Renal cortex interstitium (tissue), 15 donors: Measurements from ENCODE around the gene ZNF70. TPM values are rescaled to one million over a fixed set of nuclear protein-coding genes. Genes with fewer than 3 reads are reported as not detected.
A peak's percentile ranks its signal among the peaks of the same experiment; 100 is the strongest.

Experiments
- DNase-seq, 11 donors: peaks; one replicate each; pipeline ENCODE4 v3.0.0-alpha.2; 2013; ENCODE audit warnings: low read depth in 9 of 11, low spot score in 4 of 11; ENCODE audit errors: extremely low read depth in 1 of 11
- long read RNA-seq, 16 experiments: transcript quantifications; one replicate each; lab custom pipeline, GENCODE V29; 2026
- polyA plus RNA-seq, 3 donors: library from polyadenylated mRNA; unstranded; fragments of 120-200 nt; gene quantifications; one replicate each; pipeline ENCODE4 v1.2.1, GENCODE V29; 2013; ENCODE audit not compliant: insufficient read length in 3 of 3

The ZNF70 gene
- polyA plus RNA-seq: 1 to 10 TPM; 5.9 to 7.6 (median 5.9) TPM
- long read RNA-seq, donor 1: 0 reads
- long read RNA-seq, donor 2, full-length matches to known transcripts: 2 of 2 reads
- long read RNA-seq, donor 2, partial matches to known transcripts: 0 of 2 reads
- long read RNA-seq, donor 2, other reads (novel, unspliced or antisense): 0 of 2 reads
- long read RNA-seq, donor 3: 0 reads
- long read RNA-seq, donor 4, full-length matches to known transcripts: 3 of 3 reads
- long read RNA-seq, donor 4, partial matches to known transcripts: 0 of 3 reads
- long read RNA-seq, donor 4, other reads (novel, unspliced or antisense): 0 of 3 reads
- long read RNA-seq, donor 5, partial matches to known transcripts: 9 of 9 reads
- long read RNA-seq, donor 5, other reads (novel, unspliced or antisense): 0 of 9 reads
- long read RNA-seq, donor 6, full-length matches to known transcripts: 3 of 8 reads
- long read RNA-seq, donor 6, partial matches to known transcripts: 5 of 8 reads
- long read RNA-seq, donor 6, other reads (novel, unspliced or antisense): 0 of 8 reads
- long read RNA-seq, donor 7: 0 reads
- long read RNA-seq, donor 8, full-length matches to known transcripts: 3 of 299 reads
- long read RNA-seq, donor 8, partial matches to known transcripts: 158 of 299 reads
- long read RNA-seq, donor 8, other reads (novel, unspliced or antisense): 138 of 299 reads
- long read RNA-seq, donor 9, full-length matches to known transcripts: 1 of 1 reads
- long read RNA-seq, donor 9, partial matches to known transcripts: 0 of 1 reads
- long read RNA-seq, donor 9, other reads (novel, unspliced or antisense): 0 of 1 reads
- long read RNA-seq, donor 10: 0 reads
- long read RNA-seq, donor 11: 0 reads
- long read RNA-seq, donor 12: 0 reads
- long read RNA-seq, donor 13, full-length matches to known transcripts: 2 of 2 reads
- long read RNA-seq, donor 13, partial matches to known transcripts: 0 of 2 reads
- long read RNA-seq, donor 13, other reads (novel, unspliced or antisense): 0 of 2 reads
- long read RNA-seq, donor 14, full-length matches to known transcripts: 2 of 251 reads
- long read RNA-seq, donor 14, partial matches to known transcripts: 192 of 251 reads
- long read RNA-seq, donor 14, other reads (novel, unspliced or antisense): 57 of 251 reads
- long read RNA-seq, donor 15: 0 reads
- long read RNA-seq, donor 16, full-length matches to known transcripts: 3 of 29 reads
- long read RNA-seq, donor 16, partial matches to known transcripts: 14 of 29 reads
- long read RNA-seq, donor 16, other reads (novel, unspliced or antisense): 12 of 29 reads

DNA sequence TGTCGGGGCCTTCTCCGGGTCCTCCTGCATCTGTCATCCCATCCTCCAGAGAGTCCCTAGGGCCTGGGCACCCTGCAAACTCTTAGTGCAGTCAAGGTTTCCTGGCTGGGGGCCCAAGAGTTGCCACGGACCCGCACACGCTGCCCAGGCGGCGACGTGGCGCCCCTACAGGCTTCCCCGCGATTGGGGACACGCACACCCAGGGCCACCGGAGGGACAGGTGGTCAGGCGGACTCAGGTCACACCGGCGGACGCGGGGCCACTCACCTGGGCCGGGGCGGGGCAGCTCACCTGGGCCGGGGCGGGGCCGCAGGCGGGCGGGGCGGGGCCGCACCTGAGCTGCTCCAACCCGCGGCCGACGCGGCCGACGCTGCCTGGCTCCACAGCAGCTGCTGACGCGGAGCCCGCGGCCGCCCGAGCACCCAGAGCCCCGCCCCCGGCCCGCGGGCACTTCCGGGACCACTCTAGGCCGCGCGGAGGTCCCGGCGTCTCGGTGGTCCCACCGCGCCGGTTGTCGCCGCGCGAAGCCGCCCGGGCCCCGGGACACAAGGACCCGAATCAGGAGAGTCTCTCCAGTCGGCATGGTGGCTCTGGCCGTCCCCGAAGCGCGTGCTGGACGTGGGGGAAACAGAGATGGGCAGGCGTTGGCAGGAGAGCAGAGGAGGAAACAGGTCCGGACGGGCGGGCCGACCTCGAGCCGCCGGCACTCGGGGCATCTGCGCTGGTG lies at the start of gene ZNF70:
TSS of gene ZNF70 (minus strand) at position 399 of the 727 bp plus-strand sequence. CDS start 5,972 bp downstream, outside the sequence.
- DNase-seq: peak in 7 of 11 donors; percentile 61 to 84 (median 82)

DNA sequence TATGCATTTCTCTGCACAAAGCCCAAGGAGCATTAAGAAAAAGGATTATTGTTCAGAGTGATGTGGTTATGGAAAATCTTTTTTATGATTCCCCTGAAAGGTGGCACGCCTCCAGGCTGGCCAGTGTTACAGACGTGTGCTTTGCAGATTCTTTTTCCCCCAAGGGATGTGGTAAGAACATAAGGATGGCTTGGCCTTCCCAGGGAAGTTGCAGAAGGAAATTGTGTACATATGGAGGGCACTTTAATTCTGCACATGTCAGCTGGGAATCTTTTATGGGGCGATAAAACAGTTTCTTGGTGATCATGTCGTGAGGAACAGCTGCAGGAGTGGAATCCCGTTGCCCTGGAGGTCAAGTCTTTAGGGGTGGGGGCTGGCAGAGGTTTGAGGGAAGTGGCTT lies 45.5 kb upstream of the ZNF70 start:
- no peak for DNase-seq

DNA sequence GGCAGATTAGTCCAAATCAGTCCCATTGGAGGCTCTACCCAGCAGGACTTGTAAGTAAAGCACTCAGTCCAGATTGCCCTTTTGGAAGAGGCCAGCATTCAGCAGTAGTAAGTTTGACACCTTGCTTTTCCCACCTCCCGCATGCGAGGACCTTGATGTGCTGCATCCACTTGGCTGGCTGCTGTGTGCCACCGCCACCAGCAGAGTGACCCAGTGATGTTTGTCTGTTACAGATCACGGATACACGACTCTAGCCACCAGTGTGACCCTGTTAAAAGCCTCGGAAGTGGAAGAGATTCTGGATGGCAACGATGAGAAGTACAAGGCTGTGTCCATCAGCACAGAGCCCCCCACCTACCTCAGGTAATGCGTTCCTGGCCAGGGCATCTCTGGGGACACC lies 42.4 kb upstream of the ZNF70 start:
- DNase-seq: no peak

DNA sequence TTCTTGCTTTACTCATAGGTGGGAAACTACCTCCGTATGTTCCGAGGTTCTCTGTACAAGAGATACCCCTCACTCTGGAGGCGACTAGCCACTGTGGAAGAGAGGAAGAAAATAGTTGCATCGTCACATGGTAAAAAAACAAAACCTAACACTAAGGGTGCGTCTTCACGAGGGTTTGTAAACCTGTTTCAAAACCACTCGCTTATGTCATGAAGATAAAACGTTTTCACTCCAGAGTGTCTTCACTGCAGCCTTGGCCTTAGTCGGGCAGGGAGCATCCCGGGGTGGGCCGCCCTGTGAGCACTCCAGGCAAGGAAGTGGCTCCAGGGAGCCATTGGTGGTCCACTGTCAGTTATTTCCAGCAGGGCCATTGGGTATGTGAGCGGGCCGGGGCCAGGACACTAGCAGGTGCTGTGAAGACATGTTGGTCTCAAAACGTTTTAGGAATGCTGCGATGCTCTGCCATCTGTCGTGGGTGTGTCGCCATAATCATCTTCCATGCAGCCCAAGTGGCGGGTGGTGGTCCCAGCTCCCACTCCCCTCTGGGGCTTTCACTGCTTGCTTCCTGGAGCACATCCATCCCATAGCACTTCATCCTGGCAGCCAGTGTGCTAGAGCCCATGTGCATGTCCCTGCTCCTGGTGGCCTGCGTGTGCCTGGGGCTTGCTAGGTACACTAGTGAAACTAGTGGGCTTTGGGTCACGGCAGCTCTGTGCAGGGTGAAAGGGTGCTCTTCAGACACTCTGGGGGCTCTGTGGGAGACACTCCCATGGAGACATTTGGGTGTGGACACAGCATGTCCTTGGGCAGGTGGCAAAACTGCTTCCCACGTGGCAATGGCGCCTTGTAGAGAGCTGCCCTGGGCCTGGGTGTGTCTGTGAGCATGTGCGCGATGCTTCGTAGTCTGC lies 41.1 kb upstream of the ZNF70 start:
- no peak for DNase-seq

DNA sequence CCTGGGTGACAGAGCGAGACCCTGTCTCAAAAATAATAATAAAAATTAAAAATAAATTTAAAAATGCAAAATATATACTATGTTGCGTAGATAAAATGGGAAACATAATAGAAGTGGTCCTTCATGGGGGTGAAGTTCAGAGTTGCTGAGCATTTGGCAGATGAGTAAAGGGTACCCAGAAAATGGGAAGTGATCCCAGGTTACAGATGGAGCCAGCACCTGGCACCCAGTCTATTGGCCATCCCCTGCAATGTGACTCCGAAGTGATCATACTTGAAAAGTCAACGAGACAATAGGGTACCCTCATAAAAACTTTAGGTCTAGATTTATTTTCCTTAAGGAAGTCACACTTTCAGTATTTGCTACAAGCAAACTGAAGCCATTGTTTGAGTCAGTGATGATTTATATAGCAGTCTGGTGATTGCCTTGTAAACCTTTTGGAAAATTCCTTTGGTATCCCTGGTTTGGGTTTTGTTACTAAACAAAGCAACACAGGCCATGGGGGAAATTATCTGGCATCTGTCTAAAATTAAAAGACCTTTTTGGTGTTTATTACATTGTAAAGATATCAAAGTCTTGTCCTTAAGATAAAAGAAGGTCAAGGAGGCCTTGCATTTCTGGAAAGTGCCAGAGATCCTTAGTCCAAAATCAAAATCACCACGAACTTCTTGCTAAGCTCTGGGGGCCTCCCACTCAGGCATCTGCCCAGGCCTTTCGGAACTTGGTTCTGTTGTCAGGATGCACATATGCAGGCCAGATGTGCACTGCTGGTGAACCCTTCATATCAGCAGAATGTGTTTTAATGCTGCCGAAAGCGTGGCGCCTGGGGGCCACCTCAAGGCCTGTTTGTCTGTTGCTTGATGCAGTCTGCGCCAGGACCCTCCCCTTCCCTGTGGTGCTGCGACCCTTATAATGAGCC lies 40.2 kb upstream of the ZNF70 start:
- DNase-seq: no peak

DNA sequence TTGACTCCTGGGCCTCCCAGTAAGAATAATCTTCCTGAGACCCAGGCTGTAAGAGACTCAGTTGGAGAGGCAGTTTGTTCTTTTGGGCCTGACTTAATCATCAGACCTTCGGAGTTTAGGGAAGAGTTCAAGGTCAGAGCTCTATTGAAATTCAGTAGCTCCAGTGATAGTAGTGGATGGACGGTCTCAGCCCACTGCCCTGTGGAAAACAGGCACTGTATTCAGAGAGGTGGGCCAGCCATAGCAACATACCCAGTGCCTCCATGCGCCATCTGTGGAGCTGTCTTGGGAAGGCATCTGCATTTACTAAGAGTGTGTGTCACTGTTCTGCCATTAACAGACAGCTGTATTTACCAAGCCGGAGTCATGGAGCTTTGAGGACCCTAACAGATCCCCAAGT lies 38.7 kb upstream of the ZNF70 start:
- no peak for DNase-seq

DNA sequence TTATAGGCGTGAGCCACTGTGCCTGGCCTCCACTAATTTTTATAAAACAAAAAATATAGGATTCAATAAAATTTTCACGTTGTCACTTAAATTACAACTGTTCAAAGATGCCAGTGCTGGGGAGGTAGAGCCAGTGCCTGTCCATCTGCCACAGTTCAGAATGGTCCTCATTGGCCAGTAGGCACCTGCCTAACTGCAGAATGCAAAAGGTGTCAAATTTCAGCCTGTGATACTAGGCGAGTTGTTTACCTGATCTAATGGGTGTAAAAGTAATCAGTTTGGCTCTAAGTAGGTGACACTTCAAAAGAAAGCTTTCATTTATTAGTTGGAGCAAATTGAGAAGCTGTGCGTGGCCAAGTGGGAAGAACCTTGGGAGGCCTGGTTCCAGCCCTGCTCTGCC lies 38.2 kb upstream of the ZNF70 start:
- DNase-seq: no peak

DNA sequence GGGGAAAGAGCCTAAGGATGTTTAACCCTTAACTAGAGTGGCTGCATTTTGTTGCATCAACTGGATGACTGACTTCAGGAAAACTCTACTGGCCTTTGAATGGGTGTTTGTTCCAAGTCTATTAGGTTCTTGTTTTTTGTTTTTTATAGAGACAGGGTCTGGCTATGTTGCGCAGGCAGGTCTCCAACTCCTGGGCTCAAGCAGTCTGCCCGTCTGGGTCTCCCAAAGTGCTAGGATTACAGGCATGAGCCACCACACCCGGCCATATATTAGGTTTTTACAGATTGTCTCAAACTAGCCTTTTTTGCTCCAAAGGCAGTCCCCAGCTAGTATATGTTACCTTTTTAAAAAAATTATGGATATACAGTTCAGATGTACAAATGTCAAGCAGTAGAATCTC lies 37.0 kb upstream of the ZNF70 start:
- DNase-seq: no peak

DNA sequence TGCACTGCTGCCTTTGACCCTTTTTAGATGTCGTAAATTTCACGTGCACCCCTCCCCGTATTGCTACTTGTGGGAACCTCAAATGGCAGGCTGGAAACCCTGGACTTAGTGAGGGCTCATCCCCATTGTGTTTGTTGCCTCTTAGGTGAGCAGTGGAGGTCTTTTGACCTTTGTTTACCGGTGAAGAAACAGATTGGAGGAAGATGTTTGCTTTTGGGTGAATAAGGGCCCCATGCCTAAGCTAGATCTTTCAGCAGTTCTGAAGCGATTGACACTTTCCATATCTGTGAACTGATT lies 36.6 kb upstream of the ZNF70 start:
- DNase-seq: no peak

DNA sequence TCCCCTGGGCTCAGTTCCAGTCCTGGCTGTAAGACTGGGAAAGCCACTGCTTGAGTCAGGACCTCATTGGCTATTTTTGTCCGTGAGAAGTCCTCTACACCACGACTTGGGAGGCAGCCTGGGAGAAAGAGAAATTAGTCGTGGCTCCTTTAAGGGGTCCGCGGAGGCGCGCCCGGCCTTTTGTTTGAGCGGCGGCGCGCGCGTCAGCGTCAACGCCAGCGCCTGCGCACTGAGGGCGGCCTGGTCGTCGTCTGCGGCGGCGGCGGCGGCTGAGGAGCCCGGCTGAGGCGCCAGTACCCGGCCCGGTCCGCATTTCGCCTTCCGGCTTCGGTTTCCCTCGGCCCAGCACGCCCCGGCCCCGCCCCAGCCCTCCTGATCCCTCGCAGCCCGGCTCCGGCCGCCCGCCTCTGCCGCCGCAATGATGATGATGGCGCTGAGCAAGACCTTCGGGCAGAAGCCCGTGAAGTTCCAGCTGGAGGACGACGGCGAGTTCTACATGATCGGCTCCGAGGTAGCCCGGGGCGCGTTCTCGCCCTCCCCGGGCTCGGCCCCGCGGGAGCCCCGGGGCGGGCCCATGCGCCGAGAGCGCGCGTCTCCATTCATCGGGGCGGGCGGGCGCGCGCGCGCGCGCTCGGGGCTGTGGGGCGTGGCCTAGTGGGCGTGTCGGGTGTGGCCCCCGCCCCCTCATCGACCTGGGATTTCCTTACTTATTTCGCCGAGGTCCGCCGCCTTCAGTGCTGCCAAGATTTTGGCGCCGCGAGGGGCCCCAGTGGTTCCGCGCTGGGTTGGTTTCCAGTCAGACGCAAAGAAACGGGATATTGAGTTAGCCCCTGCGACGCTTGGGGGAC lies 36.1 kb upstream of the ZNF70 start, which contains the start of gene SMARCB1:
TSS of gene SMARCB1 (plus strand) at position 215 of the 848 bp plus-strand sequence. CDS start at position 419, 204 bp downstream.
- peak; percentile 77 to 90 (median 84) for DNase-seq

DNA sequence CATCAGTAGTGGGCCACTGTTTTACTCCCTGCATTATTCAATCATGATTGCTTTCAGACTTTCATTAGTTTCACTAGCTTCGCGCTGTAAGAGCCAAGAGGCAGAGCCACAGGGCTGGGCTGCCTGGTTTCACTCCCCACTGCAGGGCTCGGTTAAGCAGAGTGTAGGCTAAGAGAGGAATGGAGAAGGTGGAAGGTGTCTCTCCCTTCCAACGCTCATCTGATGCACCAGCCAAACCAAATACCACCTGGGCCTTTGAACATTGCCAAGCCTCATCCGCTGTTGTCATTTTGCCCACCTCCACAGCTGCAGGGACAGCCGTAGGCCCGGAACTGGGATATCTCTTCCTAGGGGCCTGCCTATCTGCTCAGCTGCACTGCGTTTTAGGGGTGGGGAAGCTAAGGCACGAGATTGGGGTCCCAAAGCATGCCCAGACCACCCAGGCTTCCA lies 35.4 kb upstream of the ZNF70 start:
- no peak for DNase-seq

DNA sequence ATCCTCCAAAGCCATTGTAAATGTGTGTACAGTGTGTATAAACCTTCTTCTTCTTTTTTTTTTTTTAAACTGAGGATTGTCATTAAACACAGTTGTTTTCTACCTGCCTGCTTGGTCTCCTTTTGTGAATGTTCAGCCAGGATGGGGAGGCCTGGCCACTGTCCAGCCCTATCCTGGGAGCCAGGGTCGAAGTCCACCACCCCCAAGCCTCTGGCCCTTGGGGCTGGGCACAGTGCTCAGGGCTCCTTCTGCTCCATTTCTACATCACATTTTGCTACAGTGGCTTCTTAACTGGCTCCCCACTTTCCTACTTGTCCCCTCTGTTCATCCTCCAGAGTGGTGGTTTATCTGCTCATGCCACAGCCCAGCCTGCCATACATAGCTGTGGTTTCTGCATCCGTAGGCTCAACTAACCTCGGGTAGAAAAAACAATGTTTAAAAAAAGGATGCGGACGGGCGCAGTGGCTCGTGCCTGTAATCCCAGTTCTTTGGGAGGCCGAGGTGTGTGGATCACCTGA lies 33.4 kb upstream of the ZNF70 start:
- DNase-seq: no peak

DNA sequence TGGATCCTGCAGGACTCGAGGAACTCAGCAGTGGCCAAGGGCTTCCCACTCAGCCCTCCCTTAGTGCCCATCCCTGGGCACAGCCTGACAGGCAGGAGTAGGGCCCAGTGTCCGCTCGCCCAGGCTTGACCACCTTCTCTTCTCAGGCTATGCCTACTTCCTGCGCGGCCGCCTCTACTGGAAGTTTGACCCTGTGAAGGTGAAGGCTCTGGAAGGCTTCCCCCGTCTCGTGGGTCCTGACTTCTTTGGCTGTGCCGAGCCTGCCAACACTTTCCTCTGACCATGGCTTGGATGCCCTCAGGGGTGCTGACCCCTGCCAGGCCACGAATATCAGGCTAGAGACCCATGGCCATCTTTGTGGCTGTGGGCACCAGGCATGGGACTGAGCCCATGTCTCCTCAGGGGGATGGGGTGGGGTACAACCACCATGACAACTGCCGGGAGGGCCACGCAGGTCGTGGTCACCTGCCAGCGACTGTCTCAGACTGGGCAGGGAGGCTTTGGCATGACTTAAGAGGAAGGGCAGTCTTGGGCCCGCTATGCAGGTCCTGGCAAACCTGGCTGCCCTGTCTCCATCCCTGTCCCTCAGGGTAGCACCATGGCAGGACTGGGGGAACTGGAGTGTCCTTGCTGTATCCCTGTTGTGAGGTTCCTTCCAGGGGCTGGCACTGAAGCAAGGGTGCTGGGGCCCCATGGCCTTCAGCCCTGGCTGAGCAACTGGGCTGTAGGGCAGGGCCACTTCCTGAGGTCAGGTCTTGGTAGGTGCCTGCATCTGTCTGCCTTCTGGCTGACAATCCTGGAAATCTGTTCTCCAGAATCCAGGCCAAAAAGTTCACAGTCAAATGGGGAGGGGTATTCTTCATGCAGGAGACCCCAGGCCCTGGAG lies 32.6 kb upstream of the ZNF70 start:
- no peak for DNase-seq

DNA sequence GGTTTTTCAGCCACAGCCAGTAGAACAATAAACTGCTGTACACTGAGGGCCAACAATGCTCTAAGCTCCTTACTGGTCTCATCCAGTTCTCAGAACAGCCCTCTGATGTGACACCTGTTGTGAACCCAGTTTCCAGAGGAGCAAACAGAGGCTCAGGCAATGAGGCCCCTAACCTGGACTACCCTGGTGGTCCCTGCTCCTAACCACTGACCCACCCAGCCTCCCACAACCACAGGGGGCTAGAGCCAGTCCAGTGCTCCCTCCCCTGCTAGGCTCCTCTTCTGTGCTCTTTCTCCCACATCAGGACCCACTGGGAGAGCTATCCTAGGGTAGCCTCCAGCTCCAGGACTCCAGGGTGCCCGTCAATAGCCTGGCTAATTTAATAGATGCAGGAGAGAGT lies 31.8 kb upstream of the ZNF70 start:
- no peak for DNase-seq

DNA sequence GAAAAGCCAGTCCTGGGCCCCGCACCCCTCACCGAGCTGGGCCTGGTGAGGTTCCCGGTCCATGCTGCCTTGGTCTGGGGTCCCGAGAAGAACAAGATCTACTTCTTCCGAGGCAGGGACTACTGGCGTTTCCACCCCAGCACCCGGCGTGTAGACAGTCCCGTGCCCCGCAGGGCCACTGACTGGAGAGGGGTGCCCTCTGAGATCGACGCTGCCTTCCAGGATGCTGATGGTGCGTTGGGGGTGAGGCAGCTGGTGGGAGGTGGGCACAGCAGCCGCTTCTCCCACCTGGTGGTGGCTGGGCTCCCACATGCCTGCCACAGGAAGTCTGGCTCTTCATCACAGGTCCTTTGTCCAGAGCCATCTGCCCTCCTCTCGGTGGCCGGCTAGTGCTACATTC lies 31.3 kb upstream of the ZNF70 start:
- DNase-seq: no peak
